ENCODE data around the gene IFITM5. TPM values are rescaled to one million over a fixed set of nuclear protein-coding genes. Genes with fewer than 3 reads are reported as not detected.
"Not testable (repeated sequence)": the region's sequence is repeated elsewhere in the genome, so short reads cannot be mapped to it uniquely, and the experiment has no call there.

The IFITM5 gene
- total RNA-seq, 3 donors from 2014 or later, result not detected

- H3K36me3 ChIP-seq, result no peaks in the 10 kb centered on the region
- H3K27me3 ChIP-seq, result no peaks in the 10 kb centered on the region
- no peak overlapping the region for H3K27ac ChIP-seq
- intact Hi-C loops (cut with DNase I; ENCODE audit: low total_unique reads), result no loop called here
- no peaks in the 10 kb centered on the region for H3K4me1 ChIP-seq
- no peak for DNase-seq (ENCODE audit: low spot score in 2 of 2)
- peaks cover 0 to 4% of the 10 kb centered on the region in 2 donors for H3K9me3 ChIP-seq
- H3K4me3 ChIP-seq, result no peak overlapping the region
- TF ChIP-seq POLR2A (IDR thresholded peaks at IDR 0.05), result no peak
- TF ChIP-seq CTCF (IDR thresholded peaks at IDR 0.05), result no peak
- no peak for TF ChIP-seq POLR2AphosphoS5 (IDR thresholded peaks at IDR 0.05)
These were observed 27.0 kb downstream of the IFITM5 start for GRCh38 chr11:272195-272930.

- Histone ChIP-seq H3K4me3 (no peak overlapping the region), H3K9me3 (peaks cover 0 to 4% of the 10 kb centered on the region in 2 donors), H3K4me1 (no peaks in the 10 kb centered on the region), H3K36me3 (no peaks in the 10 kb centered on the region), H3K27ac (no peak overlapping the region), H3K27me3 (no peaks in the 10 kb centered on the region)
- TF ChIP-seq POLR2AphosphoS5 (IDR thresholded peaks at IDR 0.05), result no peak
- no peak for TF ChIP-seq POLR2A (IDR thresholded peaks at IDR 0.05)
- no peak for TF ChIP-seq CTCF (IDR thresholded peaks at IDR 0.05)
- DNase-seq (ENCODE audit: low spot score in 2 of 2), result no peak
- intact Hi-C loops (cut with DNase I; ENCODE audit: low total_unique reads), result no loop called here
These were observed 28.0 kb downstream of the IFITM5 start for GRCh38 chr11:271319-271715.

DNA sequence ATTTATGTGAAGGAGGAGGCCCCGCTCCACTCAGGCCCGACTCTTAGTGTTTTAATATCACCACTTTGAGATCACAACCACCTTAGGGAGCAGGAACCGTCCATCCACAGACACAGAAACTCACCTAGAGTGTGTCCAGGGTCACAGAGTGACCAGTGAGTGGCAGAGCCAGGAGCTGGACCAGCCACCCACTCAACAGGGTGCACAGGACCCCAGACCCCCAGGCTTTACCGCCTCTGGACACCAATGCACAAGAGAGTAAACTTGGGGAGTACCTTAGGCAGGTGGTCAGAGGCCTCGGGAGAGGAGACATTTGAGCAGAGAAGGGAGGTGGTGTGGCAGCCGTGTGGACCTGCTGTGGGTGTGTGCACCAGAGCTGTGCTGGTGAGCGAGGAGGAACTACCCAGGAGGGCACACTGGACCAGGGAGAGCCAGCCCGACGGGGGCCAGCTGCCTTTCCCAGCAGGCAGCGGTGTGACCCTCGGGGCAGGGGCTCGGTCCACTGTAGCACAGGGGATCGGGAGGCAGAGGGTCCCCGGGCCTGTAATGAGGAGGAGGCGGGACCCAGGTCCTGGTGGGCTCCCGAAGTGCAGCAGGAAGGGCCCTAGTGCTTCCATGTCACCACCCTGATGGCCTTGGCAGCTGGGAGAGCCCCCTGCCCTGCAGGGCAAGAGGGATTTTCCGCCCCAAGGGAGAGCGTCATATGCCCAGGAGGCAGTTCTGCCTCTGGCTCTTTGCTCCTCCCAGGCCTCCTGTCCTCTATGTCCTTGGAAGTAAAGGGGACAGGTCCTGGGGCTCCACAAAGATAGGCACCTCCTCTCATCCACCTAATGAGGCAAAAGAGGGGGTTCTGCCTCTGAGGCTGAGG is 28.6 kb downstream of the IFITM5 start:
- Histone ChIP-seq H3K27me3 (no peaks in the 10 kb centered on the region), H3K36me3 (no peaks in the 10 kb centered on the region), H3K4me1 (no peaks in the 10 kb centered on the region), H3K4me3 (no peak overlapping the region), H3K9me3 (no peaks in the 10 kb centered on the region), H3K27ac (peak overlapping the region; percentile 14 to 33)
- no peak for DNase-seq (ENCODE audit: low spot score in 2 of 2)
- no peak for TF ChIP-seq CTCF (IDR thresholded peaks at IDR 0.05)
- intact Hi-C loops (cut with DNase I; ENCODE audit: low total_unique reads), result no loop called here

GRCh38 chr11:269146-269890 is 30.0 kb downstream of the IFITM5 start:
- H3K27ac ChIP-seq, result peak overlapping the region; percentile 52 to 78
- intact Hi-C loops (cut with DNase I; ENCODE audit: low total_unique reads), result no loop called here

GRCh38 chr11:268716-269145 is 30.6 kb downstream of the IFITM5 start:
- not testable (repeated sequence) for DNase-seq (ENCODE audit: low spot score in 2 of 2)

More at GRCh38 chr11:269146-269890, 30.0 kb downstream of the IFITM5 start:
- Histone ChIP-seq H3K27me3 (no peaks in the 10 kb centered on the region), H3K4me3 (peak overlapping the region in 2 of 3 donors; percentile 9 to 62), H3K4me1 (no peaks in the 10 kb centered on the region), H3K9me3 (no peaks in the 10 kb centered on the region), H3K36me3 (no peaks in the 10 kb centered on the region)
- no peak for DNase-seq (ENCODE audit: low spot score in 2 of 2)
- TF ChIP-seq CTCF (IDR thresholded peaks at IDR 0.05) (peak in 1 of 3 donors; percentile 8), POLR2A (IDR thresholded peaks at IDR 0.05) (no peak), POLR2AphosphoS5 (IDR thresholded peaks at IDR 0.05) (peak in 1 of 3 donors; percentile 19)

More at GRCh38 chr11:268716-269145, 30.6 kb downstream of the IFITM5 start:
- H3K4me1 ChIP-seq; intact Hi-C loops (cut with DNase I; ENCODE audit: low total_unique reads); H3K27me3 ChIP-seq; H3K36me3 ChIP-seq; H3K9me3 ChIP-seq: not testable (repeated sequence)
- peak overlapping the region; percentile 9 to 62 (median 37) for H3K4me3 ChIP-seq
- peak overlapping the region; percentile 52 to 78 for H3K27ac ChIP-seq

All from breast epithelium (tissue), 4 donors.